Stimulated activated CD4-positive, alpha-beta T cell treated with anti-CD3 and anti-CD28 coated beads, Interleukin-4, amount 100 ng/mL, for 24 hours (primary cell): ENCODE results near the gene KDM4B.
A peak's percentile ranks its signal among the peaks of the same experiment; 100 is the strongest.

Experiments
- DNase-seq: peaks from one replicate; pipeline ENCODE4 v3.0.0-alpha.2; 2020

The KDM4B gene

GRCh38 chr19:5126498-5127223 lies 157.7 kb downstream of the KDM4B start:
- no peak for DNase-seq

DNA sequence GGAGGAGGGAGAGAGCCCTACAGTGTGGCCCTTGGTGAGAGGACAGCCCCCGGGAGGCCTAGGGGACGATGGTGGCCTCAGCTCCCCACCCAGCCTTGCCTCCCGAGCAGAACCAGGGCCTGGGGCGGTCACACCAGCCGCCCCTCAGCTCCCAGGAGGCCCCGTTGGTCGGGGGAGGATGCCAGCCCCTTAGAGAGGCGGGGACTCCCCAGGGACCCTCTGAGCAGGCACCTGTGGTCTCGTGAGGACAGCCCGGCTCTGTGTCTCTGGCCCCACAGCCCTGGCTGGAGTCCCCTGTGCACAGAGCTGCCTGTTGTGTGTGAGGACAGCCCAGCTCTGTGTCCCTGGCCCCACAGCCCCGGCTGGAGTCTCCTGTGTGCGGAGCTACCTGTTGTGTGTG lies 158.8 kb downstream of the KDM4B start:
- DNase-seq: no peak

DNA sequence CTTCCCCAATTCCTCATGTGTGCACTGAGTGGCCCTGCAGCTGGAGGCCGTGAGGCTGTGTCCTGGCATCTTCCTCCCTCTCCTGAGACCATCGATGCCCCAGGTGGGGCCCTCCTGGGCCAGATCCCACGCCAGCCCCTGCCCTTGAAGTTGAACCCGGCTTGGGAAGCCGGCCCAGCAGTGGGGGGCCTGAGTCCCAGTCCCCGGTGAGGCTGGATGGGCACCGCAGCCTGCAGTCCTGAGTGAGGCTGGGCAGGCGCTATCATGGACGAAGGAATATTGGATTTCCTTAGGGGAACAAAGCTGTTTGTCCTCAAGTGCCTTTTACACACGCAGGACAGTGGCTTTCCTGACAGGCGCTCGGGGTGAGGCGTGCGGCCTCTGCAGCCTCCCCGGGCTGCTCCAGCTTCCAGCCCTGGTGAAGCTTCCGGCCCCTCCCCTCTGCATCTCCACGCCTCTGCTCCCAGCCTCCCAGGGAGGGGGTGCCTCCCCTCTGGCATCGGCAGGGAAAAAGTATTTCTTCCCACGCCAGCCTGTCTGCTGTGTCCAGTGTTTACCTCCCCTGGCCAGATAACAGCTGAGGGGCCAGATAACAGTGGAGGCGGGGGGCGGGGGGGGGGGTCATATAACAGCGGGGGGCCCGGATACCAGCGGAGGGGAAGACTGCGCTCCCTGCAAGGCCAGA lies 159.5 kb downstream of the KDM4B start:
- DNase-seq: no peak

GRCh38 chr19:5128936-5129389 lies 160.1 kb downstream of the KDM4B start:
- no peak for DNase-seq

DNA sequence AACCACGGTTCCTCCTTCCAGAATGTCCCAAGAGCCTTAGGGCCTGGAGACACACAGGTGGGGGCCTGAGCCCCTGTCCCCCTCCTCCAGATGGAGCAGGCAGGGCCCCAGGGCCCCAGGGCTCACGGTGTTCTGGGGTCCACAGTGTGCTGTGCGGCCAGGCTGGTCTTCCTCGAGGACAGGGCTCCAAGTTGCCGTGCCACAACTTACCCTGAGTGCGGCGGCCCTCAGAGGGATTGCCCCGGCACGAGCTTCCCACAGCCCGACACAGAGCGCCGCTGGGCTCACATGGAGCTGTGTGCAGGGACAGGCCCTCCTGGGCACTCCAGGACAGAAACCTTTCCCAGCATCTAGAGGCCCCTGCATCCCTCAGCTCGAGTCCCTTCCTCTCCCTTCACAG lies 160.8 kb downstream of the KDM4B start:
- no peak for DNase-seq

DNA sequence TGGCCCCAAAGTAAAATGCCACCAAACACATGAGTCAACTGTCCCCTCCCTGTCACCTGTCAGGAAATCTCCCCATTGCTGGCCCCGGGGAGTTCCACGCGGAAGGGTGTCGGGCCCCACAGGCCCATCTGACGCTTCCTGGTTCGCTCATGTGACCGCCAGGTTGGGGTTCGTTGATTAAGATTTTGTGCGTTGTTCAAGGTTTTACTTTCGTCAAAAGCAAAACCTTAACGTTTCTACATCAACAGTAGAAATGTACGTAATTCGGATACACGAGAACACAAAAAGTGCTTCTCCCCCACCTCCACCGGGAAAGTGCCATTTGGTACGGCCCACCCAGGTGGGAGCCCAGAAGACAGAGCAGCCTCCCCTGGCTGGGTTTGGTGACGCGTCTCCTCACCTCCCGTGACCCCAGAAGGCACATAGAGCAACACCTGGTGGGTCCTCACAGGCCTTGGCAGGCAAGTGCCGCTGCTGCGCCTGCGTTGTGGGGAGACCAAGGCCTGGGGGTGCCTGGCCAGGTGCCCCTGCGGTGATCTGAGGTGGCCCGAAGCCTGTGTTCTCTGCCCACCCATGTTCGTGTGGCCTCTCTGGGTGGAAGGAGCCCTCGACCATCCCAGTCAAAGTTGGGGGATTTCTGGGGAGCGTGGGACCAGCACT lies 161.6 kb downstream of the KDM4B start:
- DNase-seq: peak; percentile 34

DNA sequence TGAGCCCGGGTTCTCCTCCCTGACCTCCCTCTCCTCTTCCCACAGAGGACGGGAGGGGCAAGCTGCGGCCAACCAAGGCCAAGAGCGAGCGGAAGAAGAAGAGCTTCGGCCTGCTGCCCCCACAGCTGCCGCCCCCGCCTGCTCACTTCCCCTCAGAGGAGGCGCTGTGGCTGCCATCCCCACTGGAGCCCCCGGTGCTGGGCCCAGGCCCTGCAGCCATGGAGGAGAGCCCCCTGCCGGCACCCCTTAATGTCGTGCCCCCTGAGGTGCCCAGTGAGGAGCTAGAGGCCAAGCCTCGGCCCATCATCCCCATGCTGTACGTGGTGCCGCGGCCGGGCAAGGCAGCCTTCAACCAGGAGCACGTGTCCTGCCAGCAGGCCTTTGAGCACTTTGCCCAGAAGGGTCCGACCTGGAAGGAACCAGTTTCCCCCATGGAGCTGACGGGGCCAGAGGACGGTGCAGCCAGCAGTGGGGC lies 162.2 kb downstream of the KDM4B start:
- no peak for DNase-seq

- DNase-seq: no peak
These were observed 162.7 kb downstream of the KDM4B start for GRCh38 chr19:5131506-5132205.

GRCh38 chr19:5132206-5132560 lies 163.3 kb downstream of the KDM4B start:
- DNase-seq: no peak

GRCh38 chr19:5132698-5133651 lies 164.1 kb downstream of the KDM4B start:
- no peak for DNase-seq

GRCh38 chr19:5133986-5134595 lies 165.2 kb downstream of the KDM4B start:
- no peak for DNase-seq

DNA sequence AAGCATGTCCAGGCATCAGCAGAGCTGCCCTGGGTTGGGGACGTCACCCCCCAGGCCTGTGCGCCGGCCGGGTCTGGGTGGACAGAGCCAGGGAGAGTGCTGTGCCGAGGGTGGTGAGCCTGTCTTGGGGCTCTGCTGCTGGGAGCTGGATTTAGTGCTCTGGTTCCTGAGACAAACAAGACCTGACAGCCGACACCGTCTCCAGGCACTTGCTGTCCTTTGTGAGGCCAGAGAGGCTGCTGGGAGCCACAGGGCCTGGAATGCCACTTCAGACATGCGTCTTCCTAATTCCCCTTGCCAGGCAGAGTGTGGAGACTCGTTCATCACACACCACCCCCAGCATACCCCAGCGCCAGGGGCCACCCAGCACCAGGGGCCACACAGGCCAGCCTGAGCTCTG lies 165.8 kb downstream of the KDM4B start:
- no peak for DNase-seq

- no peak for DNase-seq
These were observed 167.4 kb downstream of the KDM4B start for GRCh38 chr19:5136073-5136855.

DNA sequence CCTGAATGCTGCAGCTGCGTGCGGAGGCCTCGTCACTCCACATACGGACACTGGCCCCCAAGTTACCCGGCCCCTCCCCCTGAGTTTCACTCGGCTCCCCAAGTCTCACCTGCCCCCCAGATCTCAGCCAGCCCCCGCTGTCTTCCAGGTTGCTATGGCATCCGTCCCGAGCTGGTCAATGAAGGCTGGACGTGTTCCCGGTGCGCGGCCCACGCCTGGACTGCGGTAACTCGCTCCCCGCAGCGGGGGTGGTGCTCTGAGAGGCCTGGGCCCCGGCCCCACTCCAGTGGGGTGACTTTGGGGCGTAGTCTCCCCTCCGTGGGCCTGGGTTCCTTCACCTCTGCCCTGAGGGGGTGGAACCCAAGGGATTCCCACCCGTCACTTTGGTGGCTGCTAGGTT lies 168.2 kb downstream of the KDM4B start:
- DNase-seq: no peak

- DNase-seq: no peak
These were observed 168.7 kb downstream of the KDM4B start for GRCh38 chr19:5137571-5138124.

DNA sequence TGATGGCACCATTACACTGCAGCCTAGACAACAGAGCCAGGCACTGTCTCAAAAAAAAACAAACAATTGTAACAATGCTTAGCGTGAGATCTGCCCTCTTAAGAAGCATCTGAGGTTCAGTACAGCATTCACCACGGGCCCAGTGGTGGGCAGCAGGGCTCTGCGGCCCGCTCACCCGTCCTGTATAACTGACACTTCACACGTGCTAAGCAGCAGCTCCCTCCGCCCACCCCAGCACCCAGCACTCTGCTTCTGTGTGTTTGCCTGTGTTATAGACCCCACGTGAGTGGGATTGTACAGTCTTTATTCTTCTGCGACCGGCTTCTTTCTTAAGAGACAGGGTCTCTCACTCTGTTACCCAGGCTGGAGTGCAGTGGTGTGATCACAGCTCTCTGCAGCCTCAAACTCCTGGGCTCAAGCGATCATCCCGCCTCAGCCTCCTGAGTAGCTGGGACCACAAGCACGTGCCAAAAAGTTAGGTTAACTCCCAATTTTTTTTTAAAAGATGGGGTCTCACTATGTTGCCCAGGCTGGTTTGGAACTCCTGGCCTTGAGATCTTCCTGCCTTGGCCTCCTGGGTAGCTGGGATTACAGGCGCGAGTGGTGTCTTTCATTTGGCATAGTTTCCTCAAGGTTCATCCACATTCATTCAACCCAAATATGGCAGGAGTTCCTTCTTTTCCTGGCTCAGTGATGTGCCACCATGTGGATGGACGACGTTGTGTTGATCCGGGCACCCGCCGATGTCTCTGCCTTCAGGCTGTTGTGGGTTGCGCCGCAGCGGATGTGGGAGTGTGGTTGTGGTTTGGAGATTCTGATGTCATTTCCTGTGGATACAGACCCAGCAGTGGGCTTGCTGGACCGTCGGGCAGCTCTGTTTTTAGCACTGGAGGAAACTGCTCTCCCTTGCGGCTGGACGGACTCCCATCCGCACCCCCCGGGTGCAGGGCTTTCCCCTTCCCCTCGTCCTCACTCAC lies 170.0 kb downstream of the KDM4B start:
- peak; percentile 67 for DNase-seq

DNA sequence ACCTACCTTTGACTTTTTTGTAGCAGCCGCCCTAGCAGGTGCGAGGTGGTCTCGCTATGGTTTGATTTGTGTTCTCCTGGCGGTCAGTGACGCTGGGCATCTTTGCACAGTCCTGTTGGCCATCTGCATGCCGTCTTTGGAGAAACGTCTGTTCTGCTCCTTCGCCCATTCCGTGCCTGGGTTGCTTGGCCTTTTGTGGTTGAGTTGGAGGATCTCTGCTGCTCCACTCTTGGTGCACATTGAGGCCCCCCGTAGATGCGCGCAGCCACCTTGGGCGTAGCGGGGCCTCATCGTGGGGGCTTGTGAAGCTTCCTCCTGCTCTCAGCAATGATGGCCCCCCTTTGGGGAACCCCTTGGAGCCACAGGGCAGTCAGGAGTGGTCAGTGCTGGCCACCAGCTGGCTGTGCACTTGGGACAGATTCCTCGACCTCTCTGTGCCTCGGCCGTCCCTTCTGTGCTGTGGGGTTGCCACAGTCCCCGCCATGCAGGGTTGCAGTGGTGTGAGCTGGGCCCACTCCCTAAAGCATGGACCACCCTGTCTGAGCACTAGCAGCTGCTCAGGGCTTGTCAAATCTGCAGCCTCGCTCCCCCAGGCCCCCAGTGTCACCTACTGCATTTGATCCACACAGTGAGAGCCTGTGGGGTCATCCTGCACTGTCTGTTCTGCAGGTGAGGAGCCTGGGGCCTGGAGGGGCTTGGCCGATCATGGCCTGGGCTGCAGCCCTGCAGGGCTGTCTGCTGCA lies 170.8 kb downstream of the KDM4B start:
- DNase-seq: no peak

DNA sequence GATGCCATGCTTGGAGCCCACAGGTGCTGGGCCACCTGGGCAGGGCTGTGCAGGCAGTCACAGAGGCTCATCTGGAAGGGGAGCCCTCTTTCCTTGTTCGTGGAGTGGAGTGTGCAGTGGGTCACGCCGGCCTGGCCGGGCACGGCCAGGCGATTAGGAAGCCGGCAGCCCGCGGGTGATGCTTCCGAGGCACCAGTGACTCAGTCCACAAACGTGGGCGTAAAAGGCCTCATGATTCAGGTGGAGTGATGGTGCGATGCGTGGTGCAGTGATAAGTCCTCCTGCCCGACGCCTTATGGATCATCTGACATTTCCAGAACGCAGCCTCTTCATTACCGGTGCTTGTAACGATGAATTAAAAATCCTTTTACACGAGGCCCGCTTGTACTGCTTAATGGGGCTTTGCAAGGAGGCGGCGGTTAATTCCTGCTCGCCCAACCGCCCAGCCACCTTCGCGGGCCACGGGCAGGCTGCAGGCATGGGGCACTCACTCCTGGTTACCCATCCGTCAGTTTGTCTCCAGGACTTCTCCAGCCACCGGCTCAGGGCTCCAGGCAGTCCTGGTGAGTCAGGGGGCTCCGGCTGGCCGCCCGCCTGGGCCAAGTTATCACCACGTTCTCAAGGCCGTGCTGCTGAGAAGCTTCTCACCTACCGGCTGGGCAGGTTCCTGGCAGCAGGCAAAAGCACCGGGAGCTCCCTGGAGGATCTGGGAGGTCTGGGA lies 172.4 kb downstream of the KDM4B start:
- no peak for DNase-seq
